ENCODE measurements around the gene SH3GL1.
"Not testable (repeated sequence)": the region's sequence is repeated elsewhere in the genome, so short reads cannot be mapped to it uniquely, and the experiment has no call there.

Gene SH3GL1

DNA sequence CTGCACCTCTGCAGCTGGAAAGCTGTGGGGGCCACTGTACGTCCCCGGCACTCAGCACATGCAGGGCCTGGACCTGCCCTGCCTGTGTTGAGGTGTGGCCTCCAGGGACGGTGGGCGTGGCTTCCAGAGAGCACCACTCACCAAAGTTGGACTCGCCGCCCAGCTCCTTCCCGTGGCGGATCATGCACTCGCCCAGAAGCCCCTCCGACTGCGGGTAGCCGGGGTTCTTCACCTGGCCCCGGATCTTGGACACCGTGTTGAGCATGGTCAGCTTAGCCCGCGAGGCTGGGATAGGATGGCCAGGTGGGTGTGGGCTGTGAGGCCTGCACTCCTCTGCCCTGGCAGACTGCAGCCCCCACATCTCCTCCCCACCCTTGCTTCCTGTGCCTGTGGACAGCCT is 35.0 kb downstream of the SH3GL1 start:
- DNase-seq (ENCODE audit: low spot score) (no peak), FAIRE-seq (no peak)

DNA sequence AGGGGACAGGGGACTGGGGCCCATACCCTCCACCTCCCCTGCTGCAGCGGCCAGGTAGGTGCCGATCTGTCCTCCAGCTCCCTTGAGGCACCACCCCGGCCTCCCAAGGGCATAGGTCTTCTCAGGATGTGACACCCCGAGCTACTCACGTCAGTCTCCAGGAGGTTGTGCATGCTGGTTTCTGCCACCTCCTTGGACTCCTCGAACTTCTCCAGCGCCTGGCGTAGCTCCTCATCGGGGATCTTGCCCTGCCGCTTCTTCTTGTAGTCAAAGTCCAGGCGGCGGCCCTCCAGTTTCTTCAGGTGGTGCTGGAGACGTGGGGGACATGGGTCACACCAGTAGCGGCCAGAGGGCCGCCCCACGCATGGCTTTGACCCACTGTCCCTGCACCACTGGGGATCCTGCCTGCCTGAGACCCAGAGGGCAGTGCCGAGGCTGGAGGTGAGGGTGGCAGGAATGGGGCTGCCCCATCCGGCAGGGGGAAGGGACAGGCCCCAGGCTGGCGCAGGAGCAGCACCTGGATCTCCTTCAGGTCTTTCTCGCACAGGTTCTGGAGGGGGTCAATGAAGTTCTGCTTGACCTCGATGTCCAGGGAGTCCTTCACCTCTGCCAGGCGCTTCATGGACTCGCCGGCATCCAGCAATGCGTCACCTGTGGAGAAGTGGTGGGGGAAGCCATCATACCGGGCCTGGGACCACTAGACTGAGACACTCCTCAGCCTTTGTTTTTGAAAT is 36.6 kb downstream of the SH3GL1 start:
- no peak for DNase-seq (ENCODE audit: low spot score)
- FAIRE-seq = no peak

DNA sequence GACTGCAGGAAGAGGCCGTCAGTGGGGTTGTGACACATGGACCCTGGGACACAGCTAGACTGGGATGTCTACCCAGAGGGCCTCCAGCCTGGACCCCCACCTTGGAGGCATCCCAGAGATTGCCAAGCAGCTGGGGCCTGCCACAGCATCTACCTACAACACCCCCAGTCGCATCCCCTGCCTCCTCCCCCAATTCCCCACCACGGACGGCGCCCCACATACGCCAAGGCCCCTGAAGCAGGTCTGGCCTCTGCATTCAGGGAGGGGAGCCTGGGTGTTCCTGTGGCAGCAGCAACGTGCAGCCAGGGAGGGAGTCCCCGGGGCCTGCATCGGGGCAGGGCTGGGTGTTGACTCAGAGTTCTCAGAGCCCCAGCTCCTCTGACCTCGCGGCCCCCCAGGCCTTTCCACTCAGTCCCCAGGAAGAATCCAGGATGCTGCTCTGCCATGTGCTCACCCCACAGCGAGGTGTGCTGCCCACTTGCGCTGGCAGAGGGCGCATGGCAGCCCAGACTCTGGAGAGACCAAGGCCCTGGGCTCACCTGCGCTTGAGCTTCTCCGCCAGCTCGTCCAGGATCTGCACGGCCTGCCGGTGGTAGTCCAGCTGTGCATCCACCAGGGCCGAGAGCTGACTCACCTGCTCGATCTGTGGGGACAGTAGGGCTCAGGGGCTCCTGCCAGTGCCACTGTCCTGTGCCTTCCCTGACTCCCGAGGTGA is 37.4 kb downstream of the SH3GL1 start:
- DNase-seq (ENCODE audit: low spot score) = no peak
- FAIRE-seq = no peak

DNA sequence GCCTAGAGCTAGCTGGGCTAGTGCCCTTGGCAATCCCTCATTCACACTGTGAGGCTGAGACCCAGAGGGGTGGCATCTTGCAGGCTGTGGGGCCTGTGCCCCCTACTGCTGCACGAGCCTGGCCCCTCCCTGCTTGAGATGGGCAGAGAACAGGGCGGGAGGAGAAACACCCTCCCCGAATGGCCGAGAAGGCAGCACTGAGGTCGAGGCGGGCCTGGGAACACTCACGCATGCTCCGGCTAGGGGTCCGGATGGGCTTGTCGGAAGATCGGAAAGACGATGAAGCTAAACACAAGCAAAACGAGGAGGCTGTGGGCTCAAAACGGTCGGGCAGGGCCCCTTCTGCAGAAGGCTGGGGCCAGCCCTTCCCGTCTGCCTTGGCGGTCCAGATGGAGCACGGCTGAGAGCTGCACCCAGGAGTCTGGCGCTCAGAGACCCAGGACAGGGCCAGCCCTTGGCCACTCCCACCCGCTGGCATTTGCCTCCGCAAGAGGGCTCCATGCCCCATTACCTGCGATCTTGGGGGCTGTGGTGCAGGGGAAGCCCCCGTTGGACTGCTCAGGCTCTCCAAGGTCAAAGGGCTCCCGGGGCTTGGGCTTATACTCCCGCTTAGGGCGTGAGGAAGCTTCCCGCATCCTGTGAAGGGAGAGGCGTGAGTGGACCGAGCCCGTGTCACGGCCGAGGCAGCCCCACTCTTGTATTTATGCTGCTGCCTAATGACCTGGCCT is 38.1 kb downstream of the SH3GL1 start:
- FAIRE-seq (no peak), DNase-seq (ENCODE audit: low spot score) (no peak)

DNA sequence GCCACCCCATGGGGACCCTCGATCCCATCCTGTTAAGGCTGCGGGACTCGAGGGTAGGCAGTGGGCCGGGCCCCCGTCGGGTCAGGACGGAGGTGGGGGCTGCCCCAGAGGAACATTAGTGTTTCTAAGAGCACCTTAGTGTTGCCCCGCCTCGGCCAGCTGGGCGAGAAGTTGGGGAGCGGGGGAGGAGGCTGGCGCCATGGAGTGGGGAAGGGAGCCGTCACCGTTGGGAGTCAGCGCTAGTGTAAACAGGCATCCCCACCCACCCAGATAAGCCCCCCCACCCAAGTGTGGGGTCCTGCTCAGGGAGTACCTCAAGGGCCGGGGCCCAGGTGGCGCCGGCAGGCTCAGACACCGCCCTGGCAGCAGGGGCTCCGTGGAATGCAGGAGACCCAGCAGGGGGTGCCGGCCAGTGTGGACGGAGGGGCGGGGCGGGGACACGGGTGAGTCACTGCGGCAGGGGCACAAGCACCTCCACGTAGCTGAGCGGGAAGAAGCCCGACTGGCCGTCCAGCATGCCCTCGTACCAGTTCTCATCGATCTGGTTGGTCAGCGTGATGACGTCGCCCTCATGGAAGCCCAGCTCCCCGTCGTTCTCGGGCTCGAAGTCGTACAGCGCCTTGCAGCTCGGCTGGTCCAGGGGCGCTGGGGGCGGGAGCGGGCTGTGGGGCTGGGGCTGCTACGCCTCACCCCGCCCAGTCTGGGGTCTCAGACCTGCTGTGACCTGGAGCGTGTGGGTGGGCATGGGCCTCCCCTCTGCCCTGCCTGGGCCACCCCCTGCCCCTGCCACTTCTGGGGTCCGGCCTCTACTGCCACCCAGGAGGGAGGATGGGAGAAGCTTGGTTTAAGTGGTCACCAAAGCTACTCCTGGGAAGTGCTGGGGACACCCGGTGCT is 38.9 kb downstream of the SH3GL1 start:
- DNase-seq (ENCODE audit: low spot score) (no peak), FAIRE-seq (no peak)

DNA sequence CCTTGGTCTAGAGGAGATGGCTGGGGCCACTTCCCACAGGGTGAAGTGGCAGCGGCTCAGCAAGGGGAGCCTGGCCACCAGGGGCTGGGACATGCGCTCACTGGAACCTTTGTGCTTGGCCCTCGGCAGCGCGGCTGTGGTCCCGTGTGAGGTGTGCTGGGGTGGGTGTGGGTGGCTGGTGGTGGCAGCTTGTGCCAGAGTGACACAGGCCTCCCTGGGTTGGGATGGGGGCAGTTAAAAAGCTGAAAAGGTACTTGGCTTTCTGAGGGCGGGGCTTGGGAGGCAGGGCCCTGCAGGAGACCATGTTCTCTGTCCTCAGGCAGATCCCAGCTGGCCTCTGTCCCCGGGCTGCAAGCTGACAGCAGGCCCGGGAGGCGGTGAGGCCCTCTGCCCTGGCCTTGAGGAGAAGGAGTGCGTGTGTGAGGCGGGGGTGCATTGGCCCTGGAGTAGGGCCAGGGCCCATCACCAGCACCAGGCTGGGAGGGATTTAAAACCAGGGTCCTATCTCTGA is 39.7 kb downstream of the SH3GL1 start:
- FAIRE-seq (no peak), DNase-seq (ENCODE audit: low spot score) (no peak)

DNA sequence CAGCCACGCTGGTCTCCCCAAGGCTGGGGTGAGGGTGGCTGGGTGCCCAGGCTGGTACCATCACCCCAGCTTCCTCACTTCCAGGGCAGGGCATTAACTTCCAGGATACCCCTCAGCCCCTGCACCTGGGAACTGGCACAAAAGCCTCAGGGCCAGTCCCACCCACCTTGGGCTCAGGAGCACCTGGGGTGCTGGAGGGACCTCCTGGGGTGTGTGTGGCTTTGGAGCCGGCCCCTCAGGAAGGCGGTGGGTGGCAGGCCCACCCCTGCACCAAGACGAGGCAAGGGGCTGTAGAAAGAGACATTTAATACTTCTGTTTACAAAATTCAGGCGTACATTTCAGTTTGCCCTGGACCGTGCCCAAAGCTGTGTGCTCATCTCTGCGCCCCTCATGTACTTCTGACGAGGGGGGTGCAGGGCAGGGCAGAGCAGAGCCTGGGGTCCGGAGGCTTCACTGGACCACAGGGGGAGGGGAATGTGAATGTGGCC is 40.2 kb downstream of the SH3GL1 start:
- FAIRE-seq (no peak), DNase-seq (ENCODE audit: low spot score) (no peak)

DNA sequence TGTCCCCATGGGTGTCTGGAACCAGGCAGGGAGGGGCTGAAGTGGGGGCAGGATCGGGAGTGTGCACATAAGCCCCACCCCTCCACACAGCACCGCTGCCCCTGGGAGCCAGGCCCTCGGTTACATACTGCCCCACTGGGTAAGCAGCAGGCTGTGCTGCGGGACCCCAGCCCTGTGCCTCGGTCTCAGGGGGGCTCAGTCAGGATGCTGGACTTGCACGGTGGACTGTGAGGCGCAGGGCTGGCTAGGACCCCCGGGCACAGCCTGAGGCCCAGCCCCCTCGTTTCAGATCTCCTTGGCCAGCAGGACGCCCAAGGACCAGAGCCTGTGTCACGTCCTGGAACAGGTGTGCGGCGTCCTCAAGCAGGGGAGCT is 40.7 kb downstream of the SH3GL1 start:
- FAIRE-seq (no peak), DNase-seq (ENCODE audit: low spot score) (no peak)

DNA sequence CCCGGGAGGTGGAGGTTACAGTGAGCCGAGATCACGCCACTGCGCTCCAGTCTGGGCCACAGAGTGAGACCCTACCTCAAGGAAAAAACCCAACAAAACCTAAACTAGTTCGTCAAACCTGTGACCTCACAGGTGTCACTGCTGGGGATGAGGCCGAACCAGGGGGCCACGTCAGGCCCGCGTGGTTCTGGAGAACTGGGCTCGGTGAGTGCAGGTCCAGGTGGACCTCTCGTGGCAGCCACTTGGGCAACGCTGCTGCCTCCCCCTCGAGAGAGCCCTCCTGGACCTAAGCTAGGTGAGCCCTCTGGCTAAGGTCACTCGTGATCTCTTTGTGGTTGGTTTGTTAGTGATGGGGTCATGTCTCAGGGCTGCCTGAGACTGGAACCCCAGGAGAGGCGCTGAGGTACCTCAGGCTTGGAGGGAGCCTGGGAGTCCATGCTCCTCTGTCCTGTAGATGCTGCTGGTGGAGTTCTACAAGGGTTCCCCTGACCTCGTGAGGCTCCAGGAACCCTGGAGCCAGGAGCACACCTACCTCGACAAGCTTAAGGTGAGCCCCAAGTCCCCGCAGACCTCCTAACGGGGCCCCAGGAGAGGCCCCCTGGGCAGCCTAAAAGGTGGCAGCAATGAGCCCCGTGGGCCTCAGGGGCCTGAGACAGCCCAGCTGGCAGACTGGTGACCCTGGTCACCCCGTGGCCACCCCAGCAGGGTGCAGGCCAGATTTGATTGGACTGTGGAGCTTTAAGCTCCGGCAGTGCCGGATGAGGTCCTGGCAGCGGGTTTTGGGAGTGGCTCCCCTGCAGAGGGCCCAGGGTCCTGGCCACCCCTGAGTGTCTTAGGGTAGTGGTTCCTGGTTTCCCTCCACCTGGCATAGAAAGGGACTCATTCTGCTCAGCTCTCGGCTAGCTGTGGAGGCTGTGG is 41.4 kb downstream of the SH3GL1 start:
- DNase-seq (ENCODE audit: low spot score) (no peak), FAIRE-seq (no peak)

DNA sequence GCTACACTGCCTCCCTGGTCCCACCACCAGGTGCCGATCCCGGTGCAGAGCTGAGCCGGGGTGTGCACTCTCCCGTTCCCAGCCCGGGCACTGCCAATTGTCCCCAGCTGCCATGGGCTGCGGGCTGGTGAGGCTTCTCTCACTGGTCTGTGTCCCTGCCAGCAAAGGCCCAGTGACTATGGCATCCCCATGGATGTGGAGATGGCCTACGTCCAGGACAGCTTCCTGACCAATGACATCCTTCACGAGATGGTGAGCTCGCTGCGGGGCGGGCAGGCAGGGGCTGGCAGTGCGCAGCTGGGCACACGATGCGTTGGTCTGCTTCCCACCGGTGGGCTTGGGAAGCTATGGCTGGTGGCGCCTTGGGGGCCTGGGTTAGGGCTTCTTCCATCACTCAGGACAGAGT is 42.4 kb downstream of the SH3GL1 start:
- FAIRE-seq = no peak
- no peak for DNase-seq (ENCODE audit: low spot score)

DNA sequence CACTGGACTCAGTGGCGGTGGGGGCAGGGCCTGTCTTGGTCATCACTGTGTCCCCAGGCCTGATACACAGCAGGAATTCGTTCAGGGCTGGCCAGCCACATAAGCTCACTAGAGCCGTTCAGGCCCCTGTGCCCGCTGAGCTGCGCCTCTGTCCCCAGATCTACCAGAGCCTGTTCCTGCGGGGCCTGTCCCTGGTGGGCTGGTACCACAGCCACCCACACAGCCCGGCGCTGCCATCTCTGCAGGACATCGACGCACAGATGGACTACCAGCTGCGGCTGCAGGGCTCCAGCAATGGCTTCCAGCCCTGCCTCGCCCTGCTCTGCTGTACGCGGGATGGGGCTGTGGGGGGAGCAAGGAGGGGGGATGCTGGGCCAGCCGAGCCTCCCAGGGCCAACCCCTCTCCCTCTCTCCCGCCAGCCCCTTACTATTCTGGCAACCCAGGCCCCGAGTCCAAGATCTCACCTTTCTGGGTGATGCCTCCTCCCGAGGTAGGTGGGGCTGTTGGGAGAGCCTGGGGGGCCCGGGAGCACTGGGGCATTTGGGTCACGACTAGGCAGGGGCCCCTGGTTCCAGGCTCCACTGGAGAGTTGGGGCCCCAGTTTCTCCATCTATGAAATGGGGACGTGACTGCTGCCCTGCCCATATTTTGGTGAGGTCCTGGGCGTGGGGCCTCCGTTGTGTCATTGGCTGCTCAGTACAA is 43.1 kb downstream of the SH3GL1 start:
- FAIRE-seq = no peak

DNA sequence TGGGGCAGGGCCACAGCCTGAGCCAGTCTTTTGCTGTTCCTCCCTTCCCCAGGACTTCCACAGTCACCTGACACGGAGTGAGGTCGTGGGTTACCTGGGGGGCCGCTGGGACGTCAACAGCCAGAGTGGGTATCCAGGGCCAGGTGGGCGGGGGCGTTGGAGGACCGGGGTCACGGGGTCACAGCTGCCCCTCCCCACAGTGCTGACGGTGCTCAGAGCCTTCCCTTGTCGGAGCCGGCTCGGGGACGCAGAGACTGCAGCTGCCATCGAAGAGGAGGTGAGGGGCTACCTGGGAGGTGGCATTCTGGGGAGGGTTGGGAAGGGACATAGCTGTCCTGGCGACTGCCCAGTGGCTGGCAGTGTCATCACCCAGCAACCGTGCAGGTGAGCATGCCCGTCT is 45.5 kb downstream of the SH3GL1 start:
- DNase-seq (ENCODE audit: low spot score) (no peak), FAIRE-seq (no peak)

More for the DNA sequence above, 43.1 kb downstream of the SH3GL1 start:
- no peak for DNase-seq (ENCODE audit: low spot score)

DNA sequence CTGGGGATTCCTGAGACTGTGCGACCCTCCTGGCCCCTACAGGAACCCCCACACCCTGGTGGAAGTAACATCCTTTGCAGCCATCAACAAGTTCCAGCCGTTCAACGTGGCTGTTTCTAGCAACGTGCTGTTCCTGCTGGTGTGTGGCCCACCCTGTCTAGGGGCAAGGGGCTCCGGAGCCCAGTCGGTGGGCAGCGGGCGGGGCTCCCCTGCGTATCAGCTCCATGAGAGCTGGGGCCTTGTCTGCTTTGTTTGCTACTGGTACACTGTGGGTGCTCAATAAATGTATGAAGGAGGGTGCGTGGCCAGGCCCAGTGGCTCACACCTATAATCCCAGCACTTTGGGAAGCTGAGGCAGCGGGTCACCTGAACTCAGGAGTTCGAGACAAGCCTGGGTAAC is 46.1 kb downstream of the SH3GL1 start:
- FAIRE-seq = no peak
- DNase-seq (ENCODE audit: low spot score) = no peak

DNA sequence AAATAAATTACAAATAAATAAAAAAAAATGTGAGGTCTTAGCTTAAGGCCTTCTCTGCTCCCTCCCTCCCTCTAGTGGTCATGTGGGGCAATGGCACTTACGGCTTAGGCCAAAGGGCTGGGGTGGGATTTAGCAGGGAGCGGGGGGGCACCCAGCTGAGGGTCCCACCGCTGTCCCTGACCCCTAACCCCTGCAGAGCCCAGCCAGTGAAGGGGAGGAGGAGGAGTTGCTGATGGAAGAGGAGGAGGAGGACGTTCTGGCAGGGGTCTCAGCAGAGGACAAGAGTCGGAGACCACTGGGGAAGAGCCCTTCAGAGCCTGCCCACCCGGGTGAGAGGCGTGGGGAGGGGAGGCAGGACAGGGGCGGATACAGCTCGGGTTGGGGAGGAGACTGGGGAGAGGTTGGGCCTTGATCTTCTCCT is 47.6 kb downstream of the SH3GL1 start:
- FAIRE-seq (no peak), DNase-seq (ENCODE audit: low spot score) (peak; percentile 44)

DNA sequence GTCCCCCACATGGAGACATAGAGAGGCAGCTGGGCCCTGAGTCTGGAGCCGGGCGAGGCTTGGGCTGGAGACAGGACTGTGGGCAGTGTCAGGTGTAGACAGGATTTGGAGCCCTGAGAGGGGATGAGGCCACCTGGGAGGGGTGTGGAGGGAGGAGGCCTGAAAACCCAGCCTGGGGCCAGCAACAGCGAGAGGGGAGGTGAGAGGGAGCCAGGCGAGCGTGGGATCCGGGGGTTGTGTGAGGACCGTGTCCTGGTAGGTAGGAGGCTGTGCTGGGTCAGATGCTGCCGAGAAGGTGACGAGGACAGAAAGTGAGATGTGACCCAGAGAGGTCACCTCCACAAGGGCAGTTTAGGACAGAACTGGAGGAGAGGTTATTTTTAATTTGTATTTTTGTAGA is 49.6 kb downstream of the SH3GL1 start:
- no peak for DNase-seq (ENCODE audit: low spot score)
- FAIRE-seq = no peak

DNA sequence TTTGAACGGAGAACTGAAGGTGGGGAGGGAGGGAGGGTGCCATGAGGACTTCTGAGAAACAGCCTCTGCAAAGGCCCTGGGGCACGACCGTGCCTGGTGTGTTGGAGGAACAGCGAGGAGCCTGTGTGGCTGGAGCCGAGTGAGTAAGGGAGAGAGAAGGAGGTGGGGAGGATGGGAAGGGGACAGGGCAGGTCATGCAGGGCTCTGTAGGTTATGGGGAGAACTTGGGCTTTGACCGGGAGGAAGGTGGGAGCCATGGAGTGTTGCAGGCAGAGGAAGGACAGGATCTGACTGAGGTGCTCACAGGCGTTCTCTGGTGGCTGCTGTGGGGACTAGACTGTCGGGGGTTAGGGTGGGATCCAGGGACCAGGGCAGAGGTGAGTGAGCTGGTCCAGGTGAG is 50.2 kb downstream of the SH3GL1 start:
- no peak for FAIRE-seq
- no peak for DNase-seq (ENCODE audit: low spot score)

DNA sequence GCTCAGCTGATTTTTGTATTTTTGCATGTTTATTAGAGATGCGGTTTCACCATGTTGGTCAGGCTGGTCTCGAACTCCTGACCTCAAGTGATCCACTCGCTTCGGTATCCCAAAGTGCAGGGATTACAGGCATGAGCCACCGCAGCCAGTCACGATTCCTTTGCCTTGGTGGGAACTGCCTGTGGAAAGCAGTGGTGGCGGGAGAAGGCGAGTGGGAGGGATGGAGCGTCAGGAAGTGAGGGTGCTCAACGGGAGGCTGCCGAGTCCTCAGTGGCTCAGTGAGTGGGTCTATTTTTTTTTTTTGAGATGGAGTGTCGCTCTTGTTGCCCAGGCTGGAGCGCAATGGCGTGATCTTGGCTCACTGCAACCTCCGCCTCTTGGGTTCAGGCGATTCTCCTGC is 51.1 kb downstream of the SH3GL1 start:
- not testable (repeated sequence) for FAIRE-seq; DNase-seq (ENCODE audit: low spot score)

DNA sequence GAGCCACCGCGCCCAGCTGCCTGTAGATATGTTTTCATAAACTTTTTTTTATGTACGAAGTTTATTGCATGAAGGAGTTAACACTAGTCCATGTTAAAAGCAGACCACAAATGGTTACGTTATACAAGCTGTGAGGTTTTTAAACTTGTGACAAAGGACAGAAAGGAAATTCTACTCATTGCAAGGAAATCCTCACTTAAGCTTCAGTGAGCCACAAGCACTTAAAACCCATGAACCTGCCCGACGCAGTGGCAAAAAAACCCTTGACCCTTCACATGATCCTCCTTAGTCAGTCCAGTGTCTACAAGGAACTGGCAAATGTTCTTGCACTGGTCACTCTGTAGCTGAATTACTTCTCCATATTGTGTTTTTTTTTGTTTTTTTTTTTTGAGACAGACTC is 52.8 kb downstream of the SH3GL1 start:
- no peak for DNase-seq (ENCODE audit: low spot score)
- FAIRE-seq = no peak

DNA sequence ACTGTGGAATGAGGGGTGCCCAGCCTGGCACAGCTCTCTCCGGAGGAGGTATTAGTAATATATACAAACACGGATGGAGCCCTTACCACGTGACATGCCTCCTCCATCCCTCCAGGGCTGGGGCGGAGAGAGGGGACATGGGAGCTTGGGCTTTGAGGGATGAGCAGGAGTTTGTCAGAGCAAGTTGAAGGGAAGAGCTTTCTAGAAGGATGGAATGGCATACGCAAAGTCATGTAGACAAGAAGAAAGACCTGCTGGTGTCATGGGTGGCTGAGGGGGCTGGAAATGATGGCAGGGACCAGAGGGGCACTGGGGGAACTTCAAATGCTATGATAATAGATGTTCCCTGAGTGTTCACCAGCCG is 54.3 kb downstream of the SH3GL1 start:
- DNase-seq (ENCODE audit: low spot score) = no peak
- no peak for FAIRE-seq

All from urothelium cell line (cell line).